Measurements from ENCODE around the gene HBS1L. TPM values are rescaled to one million over a fixed set of nuclear protein-coding genes. Genes with fewer than 3 reads are reported as not detected.
"Not testable (repeated sequence)": the region's sequence is repeated elsewhere in the genome, so short reads cannot be mapped to it uniquely, and the experiment has no call there.

Gene HBS1L
- total RNA-seq, 1 donor from 2014 or later: 114 TPM

DNA sequence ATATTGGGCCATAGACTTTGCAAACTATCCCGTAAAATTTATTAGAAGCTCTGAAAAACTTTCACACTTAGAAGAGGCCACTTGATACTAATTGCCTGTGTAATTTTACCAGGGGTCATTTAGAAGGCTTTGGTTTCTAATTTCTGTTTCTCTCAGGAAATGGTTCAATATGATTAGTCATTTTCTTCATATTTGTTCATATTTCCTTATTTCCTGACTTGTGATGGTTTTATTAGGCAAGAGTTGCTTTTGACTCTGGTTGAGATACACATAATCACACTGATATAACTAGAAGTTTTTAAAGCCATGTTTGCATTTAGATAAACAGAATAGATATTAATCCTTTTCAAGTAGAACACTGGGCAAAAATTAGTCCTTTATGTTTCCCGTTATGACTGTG is 11.8 kb upstream of the HBS1L start:
- peak; percentile 46 for DNase-seq (ENCODE audit: low read depth)
- Histone ChIP-seq H3K36me3 (ENCODE audit: control insufficient read depth, insufficient read depth, low read length) (no peaks in the 10 kb centered on the region), H3K27me3 (ENCODE audit: control insufficient read depth, insufficient read depth, low read length) (no peaks in the 10 kb centered on the region), H3K4me3 (ENCODE audit: low read depth, low read length) (no peak overlapping the region)
- FAIRE-seq: no peak
- TF ChIP-seq, protein P1, sequence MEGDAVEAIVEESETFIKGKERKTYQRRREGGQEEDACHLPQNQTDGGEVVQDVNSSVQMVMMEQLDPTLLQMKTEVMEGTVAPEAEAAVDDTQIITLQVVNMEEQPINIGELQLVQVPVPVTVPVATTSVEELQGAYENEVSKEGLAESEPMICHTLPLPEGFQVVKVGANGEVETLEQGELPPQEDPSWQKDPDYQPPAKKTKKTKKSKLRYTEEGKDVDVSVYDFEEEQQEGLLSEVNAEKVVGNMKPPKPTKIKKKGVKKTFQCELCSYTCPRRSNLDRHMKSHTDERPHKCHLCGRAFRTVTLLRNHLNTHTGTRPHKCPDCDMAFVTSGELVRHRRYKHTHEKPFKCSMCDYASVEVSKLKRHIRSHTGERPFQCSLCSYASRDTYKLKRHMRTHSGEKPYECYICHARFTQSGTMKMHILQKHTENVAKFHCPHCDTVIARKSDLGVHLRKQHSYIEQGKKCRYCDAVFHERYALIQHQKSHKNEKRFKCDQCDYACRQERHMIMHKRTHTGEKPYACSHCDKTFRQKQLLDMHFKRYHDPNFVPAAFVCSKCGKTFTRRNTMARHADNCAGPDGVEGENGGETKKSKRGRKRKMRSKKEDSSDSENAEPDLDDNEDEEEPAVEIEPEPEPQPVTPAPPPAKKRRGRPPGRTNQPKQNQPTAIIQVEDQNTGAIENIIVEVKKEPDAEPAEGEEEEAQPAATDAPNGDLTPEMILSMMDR (IDR thresholded peaks at IDR 0.05; ENCODE audit: insufficient read depth, low read length, severe bottlenecking): no peak

DNA sequence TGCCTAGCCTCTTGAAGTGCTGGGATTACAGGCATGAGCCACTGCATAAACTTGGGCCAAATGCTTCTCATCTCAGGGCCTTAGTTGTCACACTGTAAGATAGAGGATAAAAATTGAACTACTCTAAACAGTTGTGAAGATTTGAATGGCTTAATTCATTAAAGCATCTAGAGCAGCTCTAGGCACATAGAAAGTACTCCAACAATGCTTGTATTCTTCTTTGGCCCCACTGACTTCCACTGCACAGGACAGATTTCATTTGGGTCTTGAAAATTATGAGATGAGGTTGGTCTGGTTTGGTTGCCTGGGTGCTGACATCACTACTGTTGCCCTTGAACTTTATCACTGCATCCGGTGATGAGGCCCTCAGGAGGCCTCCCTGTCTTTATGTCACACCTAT is 10.0 kb upstream of the HBS1L start:
- Histone ChIP-seq H3K4me3 (ENCODE audit: low read depth, low read length) (no peak overlapping the region), H3K36me3 (ENCODE audit: control insufficient read depth, insufficient read depth, low read length) (no peaks in the 10 kb centered on the region), H3K27me3 (ENCODE audit: control insufficient read depth, insufficient read depth, low read length) (no peaks in the 10 kb centered on the region)
- TF ChIP-seq, protein P1 (IDR thresholded peaks at IDR 0.05; ENCODE audit: insufficient read depth, low read length, severe bottlenecking): no peak
- DNase-seq (ENCODE audit: low read depth): no peak
- FAIRE-seq: no peak

DNA sequence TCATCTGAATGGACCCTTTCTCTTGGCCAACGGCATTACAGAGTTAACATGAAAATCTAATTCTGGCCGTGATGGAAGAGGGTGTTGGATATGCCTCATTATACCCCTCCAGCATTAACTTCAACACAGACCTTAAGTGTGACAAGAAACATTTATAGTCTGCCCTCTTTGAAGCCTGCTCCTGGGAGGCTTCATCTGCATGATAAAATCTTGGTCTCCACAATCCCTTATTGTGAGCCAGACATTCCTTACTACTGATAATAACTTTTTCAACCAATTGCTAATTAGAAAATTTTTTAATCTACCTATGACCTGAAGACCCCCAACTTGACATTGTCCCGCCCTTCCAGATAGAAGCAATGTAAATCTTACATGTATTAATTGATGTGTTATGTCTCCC is 9.3 kb upstream of the HBS1L start:
- no peak for FAIRE-seq
- Histone ChIP-seq H3K36me3 (ENCODE audit: control insufficient read depth, insufficient read depth, low read length) (no peaks in the 10 kb centered on the region), H3K27me3 (ENCODE audit: control insufficient read depth, insufficient read depth, low read length) (no peaks in the 10 kb centered on the region), H3K4me3 (ENCODE audit: low read depth, low read length) (no peak overlapping the region)
- TF ChIP-seq, protein P1 (IDR thresholded peaks at IDR 0.05; ENCODE audit: insufficient read depth, low read length, severe bottlenecking): no peak
- DNase-seq (ENCODE audit: low read depth): no peak

DNA sequence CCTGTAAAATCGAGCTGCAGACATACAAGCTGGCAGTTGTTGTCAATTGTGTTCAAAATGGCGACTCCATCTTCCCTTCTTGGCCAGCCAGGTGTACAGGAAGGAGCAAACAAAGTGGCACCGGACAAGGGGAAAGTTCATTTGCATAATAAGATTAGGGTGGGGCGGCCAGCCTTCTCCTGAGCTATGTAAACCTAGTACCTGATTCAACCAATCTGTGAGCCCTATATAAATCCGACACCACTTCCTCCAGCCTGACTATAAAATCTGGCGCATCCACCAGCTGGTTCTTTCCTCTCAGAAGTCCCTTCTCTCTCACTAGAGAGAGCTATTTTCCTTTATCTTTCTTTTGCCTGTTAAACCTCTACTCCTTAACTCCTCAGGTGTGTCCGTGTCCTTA is 8.1 kb upstream of the HBS1L start:
- FAIRE-seq: no peak
- H3K4me3 ChIP-seq (ENCODE audit: low read depth, low read length): no peak overlapping the region
- no peak for DNase-seq (ENCODE audit: low read depth)
- no peaks in the 10 kb centered on the region for H3K36me3 ChIP-seq (ENCODE audit: control insufficient read depth, insufficient read depth, low read length)
- TF ChIP-seq, protein P1 (IDR thresholded peaks at IDR 0.05; ENCODE audit: insufficient read depth, low read length, severe bottlenecking): no peak
- H3K27me3 ChIP-seq (ENCODE audit: control insufficient read depth, insufficient read depth, low read length): no peaks in the 10 kb centered on the region

DNA sequence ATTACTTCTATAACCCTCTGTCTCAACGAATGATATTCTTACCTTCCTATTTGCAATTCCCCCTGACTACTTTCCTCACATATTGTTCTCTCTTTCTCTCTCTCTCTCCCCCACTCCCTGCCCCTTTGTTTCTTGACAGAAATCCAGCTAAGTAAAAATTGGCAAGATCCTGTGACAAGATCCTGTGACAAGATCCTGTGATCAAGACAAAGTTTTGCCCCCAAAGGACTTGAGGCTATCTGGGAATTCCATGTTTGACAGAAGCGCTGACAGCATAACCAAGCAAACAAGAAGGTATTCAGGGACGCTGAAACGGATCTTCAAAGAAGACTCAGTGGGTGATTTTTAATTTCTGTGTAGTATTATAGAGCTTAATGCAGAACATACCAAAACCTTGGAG is 5.5 kb upstream of the HBS1L start:
- Histone ChIP-seq H3K4me3 (ENCODE audit: low read depth, low read length) (no peak overlapping the region), H3K36me3 (ENCODE audit: control insufficient read depth, insufficient read depth, low read length) (no peaks in the 10 kb centered on the region), H3K27me3 (ENCODE audit: control insufficient read depth, insufficient read depth, low read length) (no peaks in the 10 kb centered on the region)
- FAIRE-seq (no peak), DNase-seq (ENCODE audit: low read depth) (no peak)
- TF ChIP-seq, protein P1 (IDR thresholded peaks at IDR 0.05; ENCODE audit: insufficient read depth, low read length, severe bottlenecking): no peak

DNA sequence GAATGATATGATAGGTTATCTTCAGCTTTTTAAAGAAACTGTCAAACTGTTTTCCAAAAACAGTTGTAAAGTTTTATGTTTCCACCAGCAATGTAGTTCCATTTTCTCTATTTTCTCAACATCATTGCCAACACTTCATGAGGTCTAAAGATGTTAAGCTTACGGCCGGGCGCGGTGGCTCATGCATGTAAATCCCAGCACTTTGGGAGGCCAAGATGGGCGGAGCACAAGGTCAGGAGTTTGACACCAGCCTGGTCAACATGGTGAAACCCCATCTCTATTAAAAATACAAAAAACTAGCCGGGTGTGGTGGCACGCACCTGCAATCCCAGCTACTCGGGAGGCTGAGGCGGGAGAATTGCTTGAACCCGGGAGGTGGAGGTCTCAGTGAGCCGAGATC is 3.7 kb upstream of the HBS1L start:
- DNase-seq (ENCODE audit: low read depth); H3K4me3 ChIP-seq (ENCODE audit: low read depth, low read length); H3K36me3 ChIP-seq (ENCODE audit: control insufficient read depth, insufficient read depth, low read length); H3K27me3 ChIP-seq (ENCODE audit: control insufficient read depth, insufficient read depth, low read length); FAIRE-seq: not testable (repeated sequence)

All from bronchial epithelial cell (primary cell).